Naive thymus-derived CD4-positive, alpha-beta T cell (primary cell): ENCODE results near the gene GMDS. TPM values are rescaled to one million over a fixed set of nuclear protein-coding genes. Genes with fewer than 3 reads are reported as not detected.

ENCODE experiments used
- ATAC-seq: fragments of 150-1000 bp; cut with Tn5 transposase; 2 replicates; pipeline ENCODE4 v1.10.0; 2021; ENCODE audit warnings: mild to moderate bottlenecking, moderate library complexity
- CTCF ChIA-PET: fragments of 350-600 bp; sonication (Branson Sonifier 250); formaldehyde crosslinking; loops from one replicate; lab custom pipeline; 2021; ENCODE audit warnings: antibody characterized with exemption; lab: Charles Lee
- POLR2A ChIA-PET: fragments of 350-600 bp; sonication (Branson Sonifier 250); formaldehyde crosslinking; loops from one replicate; lab custom pipeline; 2021; ENCODE audit warnings: antibody characterized with exemption, inconsistent platforms; lab: Charles Lee
- DNase-seq, 9 donors: peaks; one replicate each; pipeline versions ENCODE4 v3.0.0 to v3.0.0-alpha.2; 2020 to 2022; ENCODE audit warnings: mixed read lengths in 1 of 9
- H3K27ac ChIP-seq: one replicate; pipeline ENCODE4 v1.7.0; 2013; ENCODE audit warnings: mild to moderate bottlenecking, low read depth, low read length, moderate library complexity
- H3K27me3 ChIP-seq, 2 donors: one replicate each; pipeline ENCODE4 v1.7.0; 2013; ENCODE audit warnings: low read length in 2 of 2, mild to moderate bottlenecking in 2 of 2, moderate library complexity in 2 of 2; ENCODE audit not compliant: control insufficient read depth in 2 of 2, insufficient read depth in 2 of 2
- H3K36me3 ChIP-seq, 3 experiments: 1 replicate in 2 of 3; 2 replicates in 1 of 3; pipeline ENCODE4 v1.7.0; 2013; ENCODE audit warnings: low read length in 3 of 3, mild to moderate bottlenecking in 3 of 3, moderate library complexity in 1 of 3; ENCODE audit not compliant: insufficient read depth in 3 of 3, control insufficient read depth in 2 of 3
- H3K4me1 ChIP-seq, 2 donors: one replicate each; pipeline ENCODE4 v1.7.0; 2013; ENCODE audit warnings: low read length in 2 of 2, mild to moderate bottlenecking in 2 of 2, moderate library complexity in 1 of 2; ENCODE audit not compliant: control insufficient read depth in 2 of 2, insufficient read depth in 2 of 2
- H3K4me3 ChIP-seq: 2 replicates; pipeline ENCODE4 v1.7.0; 2013; ENCODE audit warnings: mild to moderate bottlenecking, low read length
- H3K9me3 ChIP-seq, 3 experiments: 1 replicate in 2 of 3; 2 replicates in 1 of 3; pipeline ENCODE4 v1.7.0; 2013; ENCODE audit warnings: low read length in 3 of 3; ENCODE audit not compliant: control insufficient read depth in 2 of 3
- H3K27ac Mint-ChIP-seq, 9 donors: one replicate each; pipeline ENCODE4 v1.8.0; 2020 to 2022; ENCODE audit warnings: mixed read lengths in 9 of 9, mild to moderate bottlenecking in 8 of 9, moderate library complexity in 5 of 9, inconsistent platforms in 2 of 9
- H3K27me3 Mint-ChIP-seq, 5 donors: one replicate each; pipeline ENCODE4 v1.8.0; 2021 to 2022; ENCODE audit warnings: mixed read lengths in 5 of 5, mild to moderate bottlenecking in 1 of 5
- H3K36me3 Mint-ChIP-seq, 5 donors: one replicate each; pipeline ENCODE4 v1.8.0; 2020 to 2022; ENCODE audit warnings: mixed read lengths in 5 of 5, mild to moderate bottlenecking in 3 of 5, inconsistent platforms in 1 of 5
- H3K4me1 Mint-ChIP-seq, 7 donors: one replicate each; pipeline ENCODE4 v1.8.0; 2020 to 2022; ENCODE audit warnings: mixed read lengths in 7 of 7, mild to moderate bottlenecking in 3 of 7, inconsistent platforms in 1 of 7
- H3K4me3 Mint-ChIP-seq, 10 donors: one replicate each; pipeline ENCODE4 v1.8.0; 2020 to 2022; ENCODE audit warnings: mild to moderate bottlenecking in 10 of 10, mixed read lengths in 10 of 10, moderate library complexity in 6 of 10, inconsistent platforms in 2 of 10
- H3K9me3 Mint-ChIP-seq, 11 donors: one replicate each; pipeline ENCODE4 v1.8.0; 2020 to 2022; ENCODE audit warnings: mixed read lengths in 11 of 11, mild to moderate bottlenecking in 4 of 11, inconsistent platforms in 1 of 11, moderate library complexity in 1 of 11
- intact Hi-C, 2 donors: fragments of 100-400 bp; cut with micrococcal nuclease; formaldehyde crosslinking; loops; one replicate each; pipeline ENCODE4 v1.15.1; 2023
- polyA plus RNA-seq, 2 donors: library from polyadenylated mRNA; unstranded; fragments of 300-500 nt; fragmentation: Illumina TruSeq; gene quantifications; one replicate each; pipeline ENCODE4 v1.2.3, GENCODE V29; 2021
- total RNA-seq, 6 experiments: library from RNA in 5 of 6; stranded (reverse) in 5 of 6; gene quantifications; 1 replicate in 5 of 6; 2 replicates in 1 of 6; pipeline ENCODE4 v1.2.3 and lab custom pipeline; 2021 to 2026

GMDS gene
- total and polyA plus RNA-seq, 7 experiments from 2014 or later, result 12.7 to 33.9 (median 18.3) TPM

DNA sequence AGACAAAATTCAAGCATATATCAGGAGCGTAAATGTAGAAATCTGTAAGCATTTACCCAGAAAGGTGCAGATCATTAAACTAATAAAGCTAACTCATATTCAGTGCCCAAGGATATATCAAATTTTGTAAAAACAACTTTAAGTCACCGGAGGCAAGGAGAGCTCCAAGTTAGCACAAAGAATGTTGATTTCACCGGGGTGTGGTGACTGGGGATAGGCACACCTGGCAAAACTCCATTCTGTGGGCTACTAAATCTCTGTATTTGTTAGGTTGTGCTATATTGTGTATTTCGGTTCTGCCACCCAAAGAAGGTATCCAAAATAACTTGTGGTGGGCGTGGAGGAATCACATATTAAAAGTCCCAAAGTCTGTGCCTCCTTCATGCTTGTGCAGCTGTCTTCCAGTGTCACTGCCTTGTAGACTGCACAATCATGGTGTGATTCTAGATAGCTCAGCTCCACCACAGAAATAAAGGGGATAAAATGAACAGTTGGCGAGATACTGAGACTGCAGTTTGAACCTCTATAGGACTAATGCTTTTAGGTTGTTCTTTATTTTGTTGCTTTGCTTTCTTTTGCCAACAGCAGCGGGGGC lies 111.6 kb downstream of the GMDS start:
- peaks cover 0 to 2% (median 0%) of the 10 kb centered on the region in 5 donors for H3K27me3 Mint-ChIP-seq
- DNase-seq, result no peak

DNA sequence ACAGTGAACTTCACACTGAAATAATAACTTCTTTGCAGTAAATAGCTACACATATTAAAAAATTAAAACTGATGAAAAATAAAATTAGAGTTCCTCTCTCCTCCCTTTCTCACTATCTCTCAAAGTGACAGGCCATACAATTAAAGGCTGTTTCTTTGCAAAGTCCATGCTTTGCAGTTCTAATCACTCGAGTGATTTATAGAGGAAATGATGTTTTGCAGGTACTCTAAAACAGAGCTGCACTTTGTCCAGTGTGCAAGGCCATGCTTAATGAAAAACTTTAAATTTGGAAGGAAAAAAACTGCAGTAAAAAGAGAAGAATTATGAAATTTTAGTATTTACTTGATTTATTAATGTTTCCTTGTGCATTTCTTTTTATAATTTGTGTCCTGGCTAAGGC lies 112.5 kb downstream of the GMDS start:
- H3K27me3 Mint-ChIP-seq, result peaks cover 0 to 2% (median 0%) of the 10 kb centered on the region in 5 donors
- H3K27ac Mint-ChIP-seq, result no peak overlapping the region
- Histone ChIP-seq H3K36me3 (no peaks in the 10 kb centered on the region), H3K27me3 (no peaks in the 10 kb centered on the region), H3K4me3 (no peak overlapping the region), H3K4me1 (peaks cover 0 to 3% of the 10 kb centered on the region in 2 donors), H3K9me3 (no peaks in the 10 kb centered on the region), H3K27ac (no peak overlapping the region)
- ChIA-PET POLR2A (interaction anchor here (0.5 kb wide), 1 partner anchor 405 kb away, joined by 3 read pairs; no protein-coding TSS in a partner anchor), CTCF (interaction anchor here (0.6 kb wide), 1 partner anchor 9 kb away, joined by 3 read pairs; no protein-coding TSS in a partner anchor)
- intact Hi-C loops, result no loop called here
- ATAC-seq (no peak), DNase-seq (no peak)
- H3K36me3 Mint-ChIP-seq, result peaks cover 0 to 5% (median 0%) of the 10 kb centered on the region in 5 donors
- no peak overlapping the region for H3K4me3 Mint-ChIP-seq
- peaks cover 7 to 33% (median 19%) of the 10 kb centered on the region in 7 donors for H3K4me1 Mint-ChIP-seq
- no peaks in the 10 kb centered on the region for H3K9me3 Mint-ChIP-seq

More for the DNA sequence above, 111.6 kb downstream of the GMDS start:
- POLR2A ChIA-PET, result no interaction called here
- H3K27ac Mint-ChIP-seq, result no peak overlapping the region
- H3K4me1 ChIP-seq, result peaks cover 0 to 3% of the 10 kb centered on the region in 2 donors
- H3K4me3 ChIP-seq, result no peak overlapping the region
- intact Hi-C loops, result no loop called here
- peaks cover 7 to 29% (median 14%) of the 10 kb centered on the region in 7 donors for H3K4me1 Mint-ChIP-seq
- CTCF ChIA-PET, result no interaction called here
- peaks cover 0 to 5% (median 0%) of the 10 kb centered on the region in 5 donors for H3K36me3 Mint-ChIP-seq
- no peaks in the 10 kb centered on the region for H3K9me3 Mint-ChIP-seq
- no peaks in the 10 kb centered on the region for H3K36me3 ChIP-seq
- no peak overlapping the region for H3K4me3 Mint-ChIP-seq
- H3K27me3 ChIP-seq, result no peaks in the 10 kb centered on the region
- ATAC-seq, result no peak
- no peak overlapping the region for H3K27ac ChIP-seq
- no peaks in the 10 kb centered on the region for H3K9me3 ChIP-seq

DNA sequence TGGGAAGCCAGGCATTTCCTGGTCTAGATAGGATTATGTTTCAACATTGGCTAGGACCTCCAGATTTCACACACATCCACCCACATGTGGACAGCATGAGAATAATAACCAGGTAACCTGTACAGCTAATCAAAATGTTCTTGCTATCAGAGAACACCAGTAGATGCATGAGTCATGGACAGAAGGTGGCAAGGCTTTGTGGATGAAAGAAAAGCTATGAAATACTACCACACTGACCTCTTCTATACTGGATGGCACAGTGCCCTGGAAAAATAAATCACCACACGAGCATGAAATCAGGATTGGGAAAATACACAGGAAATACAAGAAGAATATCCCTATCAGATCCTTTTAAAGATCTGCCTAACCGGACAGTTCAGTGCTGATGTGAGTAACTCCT lies 113.0 kb downstream of the GMDS start:
- Mint-ChIP-seq H3K27me3 (peaks cover 0 to 2% (median 0%) of the 10 kb centered on the region in 5 donors), H3K4me1 (peaks cover 7 to 38% (median 24%) of the 10 kb centered on the region in 7 donors), H3K9me3 (no peaks in the 10 kb centered on the region), H3K27ac (no peak overlapping the region), H3K36me3 (no peaks in the 10 kb centered on the region), H3K4me3 (no peak overlapping the region)
- intact Hi-C loops, result no loop called here
- no peak for DNase-seq
- Histone ChIP-seq H3K27ac (no peak overlapping the region), H3K27me3 (no peaks in the 10 kb centered on the region), H3K4me1 (peaks cover 0 to 3% of the 10 kb centered on the region in 2 donors), H3K9me3 (no peaks in the 10 kb centered on the region), H3K36me3 (no peaks in the 10 kb centered on the region), H3K4me3 (no peak overlapping the region)
- ChIA-PET POLR2A (no interaction called here), CTCF (no interaction called here)
- no peak for ATAC-seq

DNA sequence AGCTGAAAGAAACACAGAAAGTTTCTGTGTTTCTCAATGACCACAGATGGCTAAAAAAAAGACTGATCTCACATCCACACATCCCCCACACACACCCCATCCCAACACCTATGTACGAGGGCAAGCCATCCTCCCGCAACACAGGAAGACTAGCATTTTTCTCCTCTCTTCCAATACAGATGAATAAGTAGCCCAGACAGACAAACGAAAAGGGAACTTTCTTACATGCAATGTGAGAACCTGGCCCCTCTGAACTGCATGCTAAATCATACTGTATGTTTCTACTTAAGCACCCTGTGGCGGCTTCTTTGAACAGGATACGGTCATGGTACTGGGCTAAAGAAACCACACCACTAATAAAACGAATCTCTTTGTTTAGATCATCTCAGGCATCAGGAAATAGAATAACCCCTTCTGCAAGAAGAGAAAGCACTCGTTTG lies 116.2 kb downstream of the GMDS start:
- Mint-ChIP-seq H3K27me3 (peaks cover 0 to 2% (median 0%) of the 10 kb centered on the region in 5 donors), H3K4me3 (peak overlapping the region in 1 of 10 donors; percentile 7), H3K9me3 (no peaks in the 10 kb centered on the region), H3K27ac (no peak overlapping the region), H3K36me3 (peaks cover 0 to 13% (median 8%) of the 10 kb centered on the region in 5 donors), H3K4me1 (peaks cover 11 to 40% (median 26%) of the 10 kb centered on the region in 7 donors)
- intact Hi-C loops, result no loop called here
- ATAC-seq (no peak), DNase-seq (no peak)
- Histone ChIP-seq H3K27me3 (no peaks in the 10 kb centered on the region), H3K9me3 (no peaks in the 10 kb centered on the region), H3K4me3 (no peak overlapping the region), H3K4me1 (peaks cover 0 to 3% of the 10 kb centered on the region in 2 donors), H3K36me3 (no peaks in the 10 kb centered on the region), H3K27ac (no peak overlapping the region)
- CTCF ChIA-PET, result no interaction called here
- POLR2A ChIA-PET, result no interaction called here

DNA sequence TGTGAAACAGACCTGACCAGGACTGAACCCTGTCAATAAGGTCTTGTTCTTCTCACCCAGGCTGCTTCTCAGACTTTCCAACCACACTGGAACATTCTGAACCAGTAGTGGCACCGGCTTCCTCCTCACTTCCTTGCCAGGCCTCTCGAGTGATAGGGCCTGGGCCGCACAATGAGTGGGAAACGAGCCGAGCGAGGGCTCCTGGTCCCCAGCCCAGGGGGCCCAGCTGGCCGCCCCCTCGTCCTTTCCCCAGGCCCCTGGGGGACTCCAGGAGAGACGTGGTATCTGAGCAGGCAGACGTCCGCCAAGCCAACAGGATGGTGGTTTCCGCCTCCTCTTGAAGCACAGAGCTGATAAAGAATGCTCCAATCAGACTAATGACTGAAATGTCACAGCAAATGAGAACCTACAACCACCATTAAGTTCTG lies 117.9 kb downstream of the GMDS start:
- peak overlapping the region in 4 of 10 donors; percentile 10 to 34 (median 32) for H3K4me3 Mint-ChIP-seq
- Histone ChIP-seq H3K36me3 (no peaks in the 10 kb centered on the region), H3K27ac (no peak overlapping the region), H3K27me3 (no peaks in the 10 kb centered on the region), H3K4me1 (peaks cover 0 to 3% of the 10 kb centered on the region in 2 donors), H3K9me3 (no peaks in the 10 kb centered on the region), H3K4me3 (no peak overlapping the region)
- H3K4me1 Mint-ChIP-seq, result peaks cover 11 to 36% (median 27%) of the 10 kb centered on the region in 7 donors
- peak; percentile 74 for ATAC-seq
- intact Hi-C loops, result no loop called here
- peaks cover 0 to 1% (median 0%) of the 10 kb centered on the region in 5 donors for H3K27me3 Mint-ChIP-seq
- ChIA-PET POLR2A (interaction anchor here (0.5 kb wide), 1 partner anchor 27 kb away, joined by 3 read pairs; no protein-coding TSS in a partner anchor), CTCF (no interaction called here)
- H3K27ac Mint-ChIP-seq, result no peak overlapping the region
- H3K36me3 Mint-ChIP-seq, result peaks cover 0 to 29% (median 18%) of the 10 kb centered on the region in 5 donors
- DNase-seq, result peak in 6 of 9 donors; percentile 3 to 59 (median 8)
- no peaks in the 10 kb centered on the region for H3K9me3 Mint-ChIP-seq

DNA sequence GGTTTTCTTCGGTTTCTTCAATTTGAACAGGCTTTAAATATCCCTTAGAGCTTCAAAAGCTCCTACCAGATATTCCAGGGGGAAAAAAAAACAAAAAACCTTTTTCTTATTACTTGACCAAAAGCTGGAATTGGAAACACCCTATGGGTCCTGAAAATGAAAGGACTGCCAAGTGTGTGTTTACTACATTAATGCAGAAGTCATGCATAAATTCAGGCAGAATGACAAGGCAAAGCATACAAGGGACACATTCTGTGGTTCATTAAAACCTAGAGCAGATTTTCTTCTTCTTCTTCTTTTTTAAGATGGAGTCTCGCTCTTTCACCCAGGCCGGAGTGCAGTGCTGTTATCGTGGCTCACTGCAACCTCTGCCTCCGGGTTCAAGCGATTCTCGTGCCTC lies 119.1 kb downstream of the GMDS start:
- CTCF ChIA-PET, result no interaction called here
- peaks cover 0 to 36% (median 18%) of the 10 kb centered on the region in 5 donors for H3K36me3 Mint-ChIP-seq

More for the DNA sequence above, 119.1 kb downstream of the GMDS start:
- Mint-ChIP-seq H3K27me3 (no peaks in the 10 kb centered on the region), H3K4me3 (no peak overlapping the region), H3K9me3 (no peaks in the 10 kb centered on the region), H3K27ac (no peak overlapping the region), H3K4me1 (peaks cover 11 to 34% (median 27%) of the 10 kb centered on the region in 7 donors)
- H3K27ac ChIP-seq, result no peak overlapping the region
- DNase-seq, result no peak
- no peak for ATAC-seq
- H3K9me3 ChIP-seq, result no peaks in the 10 kb centered on the region
- POLR2A ChIA-PET, result no interaction called here
- H3K27me3 ChIP-seq, result no peaks in the 10 kb centered on the region
- no peak overlapping the region for H3K4me3 ChIP-seq
- intact Hi-C loops, result no loop called here
- no peaks in the 10 kb centered on the region for H3K36me3 ChIP-seq
- H3K4me1 ChIP-seq, result peaks cover 0 to 3% of the 10 kb centered on the region in 2 donors
